ENCODE measurements around the gene TMEM138. TPM values are rescaled to one million over a fixed set of nuclear protein-coding genes. Genes with fewer than 3 reads are reported as not detected.

TMEM138 gene
- polyA plus RNA-seq, 1 donor from 2014 or later, result 19.6 TPM

- no peaks in the 10 kb centered on the region for H3K79me2 ChIP-seq (replicated peaks; ENCODE audit: insufficient read depth, low read length)
Observed at GRCh38 chr11:61354208-61354607, 8.0 kb upstream of the TMEM138 start.

GRCh38 chr11:61356706-61357105, 5.5 kb upstream of the TMEM138 start:
- Histone ChIP-seq H3K4me2 (ENCODE audit: low read length) (no peak overlapping the region), H3F3A (ENCODE audit: insufficient read depth, low read length, poor library complexity, severe bottlenecking) (no peaks in the 10 kb centered on the region), H3K4me3 (ENCODE audit: low read length) (no peak overlapping the region), H3K27ac (ENCODE audit: low read length) (no peak overlapping the region), H3K9me3 (ENCODE audit: low read length) (no peaks in the 10 kb centered on the region), H3K9ac (ENCODE audit: low read length) (no peak overlapping the region), H3K9me2 (ENCODE audit: insufficient read depth, low read length) (no peaks in the 10 kb centered on the region), H3K36me3 (ENCODE audit: insufficient read depth, low read length) (no peaks in the 10 kb centered on the region), H3K79me2 (replicated peaks; ENCODE audit: insufficient read depth, low read length) (peaks cover 8% of the 10 kb centered on the region), H4K20me1 (ENCODE audit: insufficient read depth) (no peaks in the 10 kb centered on the region), H2AFZ (ENCODE audit: low read depth, low read length) (no peak overlapping the region), H3K27me3 (ENCODE audit: insufficient read depth, low read depth, low read length) (no peaks in the 10 kb centered on the region)
- no peak for TF ChIP-seq TAF1 (IDR thresholded peaks at IDR 0.05; ENCODE audit: low read depth)
- TF ChIP-seq EZH2 (IDR thresholded peaks at IDR 0.05; ENCODE audit: borderline replicate concordance, insufficient read depth, low read length, poor library complexity, severe bottlenecking), result no peak
- TF ChIP-seq SMC3 (conservative IDR thresholded peaks at IDR 0.05; ENCODE audit: poor library complexity), result no peak
- TF ChIP-seq, protein P1, sequence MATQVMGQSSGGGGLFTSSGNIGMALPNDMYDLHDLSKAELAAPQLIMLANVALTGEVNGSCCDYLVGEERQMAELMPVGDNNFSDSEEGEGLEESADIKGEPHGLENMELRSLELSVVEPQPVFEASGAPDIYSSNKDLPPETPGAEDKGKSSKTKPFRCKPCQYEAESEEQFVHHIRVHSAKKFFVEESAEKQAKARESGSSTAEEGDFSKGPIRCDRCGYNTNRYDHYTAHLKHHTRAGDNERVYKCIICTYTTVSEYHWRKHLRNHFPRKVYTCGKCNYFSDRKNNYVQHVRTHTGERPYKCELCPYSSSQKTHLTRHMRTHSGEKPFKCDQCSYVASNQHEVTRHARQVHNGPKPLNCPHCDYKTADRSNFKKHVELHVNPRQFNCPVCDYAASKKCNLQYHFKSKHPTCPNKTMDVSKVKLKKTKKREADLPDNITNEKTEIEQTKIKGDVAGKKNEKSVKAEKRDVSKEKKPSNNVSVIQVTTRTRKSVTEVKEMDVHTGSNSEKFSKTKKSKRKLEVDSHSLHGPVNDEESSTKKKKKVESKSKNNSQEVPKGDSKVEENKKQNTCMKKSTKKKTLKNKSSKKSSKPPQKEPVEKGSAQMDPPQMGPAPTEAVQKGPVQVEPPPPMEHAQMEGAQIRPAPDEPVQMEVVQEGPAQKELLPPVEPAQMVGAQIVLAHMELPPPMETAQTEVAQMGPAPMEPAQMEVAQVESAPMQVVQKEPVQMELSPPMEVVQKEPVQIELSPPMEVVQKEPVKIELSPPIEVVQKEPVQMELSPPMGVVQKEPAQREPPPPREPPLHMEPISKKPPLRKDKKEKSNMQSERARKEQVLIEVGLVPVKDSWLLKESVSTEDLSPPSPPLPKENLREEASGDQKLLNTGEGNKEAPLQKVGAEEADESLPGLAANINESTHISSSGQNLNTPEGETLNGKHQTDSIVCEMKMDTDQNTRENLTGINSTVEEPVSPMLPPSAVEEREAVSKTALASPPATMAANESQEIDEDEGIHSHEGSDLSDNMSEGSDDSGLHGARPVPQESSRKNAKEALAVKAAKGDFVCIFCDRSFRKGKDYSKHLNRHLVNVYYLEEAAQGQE (IDR thresholded peaks at IDR 0.05; ENCODE audit: borderline replicate concordance), result no peak
- TF ChIP-seq CTCF (IDR thresholded peaks at IDR 0.05; ENCODE audit: poor library complexity, severe bottlenecking), result no peak
- TF ChIP-seq RAD21 (conservative IDR thresholded peaks at IDR 0.05), result no peak
- TF ChIP-seq MXI1 (conservative IDR thresholded peaks at IDR 0.05; ENCODE audit: poor library complexity, severe bottlenecking), result no peak
- TF ChIP-seq EP300 (conservative IDR thresholded peaks at IDR 0.05; ENCODE audit: poor library complexity, severe bottlenecking), result no peak
- TF ChIP-seq POLR2AphosphoS5 (IDR thresholded peaks at IDR 0.05), result no peak

More at GRCh38 chr11:61354208-61354607, 8.0 kb upstream of the TMEM138 start:
- H3K36me3 ChIP-seq (ENCODE audit: insufficient read depth, low read length), result no peaks in the 10 kb centered on the region
- H3K9me2 ChIP-seq (ENCODE audit: insufficient read depth, low read length), result no peaks in the 10 kb centered on the region
- H3K27me3 ChIP-seq (ENCODE audit: insufficient read depth, low read depth, low read length), result no peaks in the 10 kb centered on the region
- no peak overlapping the region for H3K4me2 ChIP-seq (ENCODE audit: low read length)
- H4K20me1 ChIP-seq (ENCODE audit: insufficient read depth), result no peaks in the 10 kb centered on the region
- H2AFZ ChIP-seq (ENCODE audit: low read depth, low read length), result no peak overlapping the region
- no peak overlapping the region for H3K27ac ChIP-seq (ENCODE audit: low read length)
- no peak overlapping the region for H3K4me3 ChIP-seq (ENCODE audit: low read length)
- TF ChIP-seq TAF1 (IDR thresholded peaks at IDR 0.05; ENCODE audit: low read depth) (no peak), MXI1 (conservative IDR thresholded peaks at IDR 0.05; ENCODE audit: poor library complexity, severe bottlenecking) (no peak), EP300 (conservative IDR thresholded peaks at IDR 0.05; ENCODE audit: poor library complexity, severe bottlenecking) (no peak), EZH2 (IDR thresholded peaks at IDR 0.05; ENCODE audit: borderline replicate concordance, insufficient read depth, low read length, poor library complexity, severe bottlenecking) (no peak), SMC3 (conservative IDR thresholded peaks at IDR 0.05; ENCODE audit: poor library complexity) (no peak), RAD21 (conservative IDR thresholded peaks at IDR 0.05) (no peak), CTCF (IDR thresholded peaks at IDR 0.05; ENCODE audit: poor library complexity, severe bottlenecking) (no peak), POLR2AphosphoS5 (IDR thresholded peaks at IDR 0.05) (no peak)
- TF ChIP-seq, protein P1 (IDR thresholded peaks at IDR 0.05; ENCODE audit: borderline replicate concordance), result no peak
- no peak overlapping the region for H3K9ac ChIP-seq (ENCODE audit: low read length)
- no peaks in the 10 kb centered on the region for H3F3A ChIP-seq (ENCODE audit: insufficient read depth, low read length, poor library complexity, severe bottlenecking)
- H3K9me3 ChIP-seq (ENCODE audit: low read length), result no peaks in the 10 kb centered on the region
